ENCODE data around the gene OR1K1. TPM values are rescaled to one million over a fixed set of nuclear protein-coding genes. Genes with fewer than 3 reads are reported as not detected.

OR1K1 gene, protein sequence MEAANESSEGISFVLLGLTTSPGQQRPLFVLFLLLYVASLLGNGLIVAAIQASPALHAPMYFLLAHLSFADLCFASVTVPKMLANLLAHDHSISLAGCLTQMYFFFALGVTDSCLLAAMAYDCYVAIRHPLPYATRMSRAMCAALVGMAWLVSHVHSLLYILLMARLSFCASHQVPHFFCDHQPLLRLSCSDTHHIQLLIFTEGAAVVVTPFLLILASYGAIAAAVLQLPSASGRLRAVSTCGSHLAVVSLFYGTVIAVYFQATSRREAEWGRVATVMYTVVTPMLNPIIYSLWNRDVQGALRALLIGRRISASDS
- total RNA-seq (not detected in 2 replicates), polyA plus RNA-seq (not detected in 2 replicates), polyA minus RNA-seq (not detected in 2 replicates), Bru-seq, nascent RNA (not detected), BruChase-seq, experiment 1, labeled RNA remaining after a 6-hour chase (not detected), BruChase-seq, experiment 2, labeled RNA remaining after a 2-hour chase (not detected)
- polyA plus RNA-seq (2011; cell fraction: cytosol; rRNA removed): not detected in 2 replicates
- polyA plus RNA-seq (2011; cell fraction: nucleus; rRNA removed): not detected in 2 replicates
- not detected in 2 replicates for polyA plus RNA-seq (2012)
- not detected for polyA minus RNA-seq (2011; cell fraction: cytosol; rRNA and poly(A)+ RNA removed)
- not detected in 2 replicates for polyA minus RNA-seq (2011; cell fraction: nucleus; rRNA and poly(A)+ RNA removed)
- long read RNA-seq: 0 reads

DNA sequence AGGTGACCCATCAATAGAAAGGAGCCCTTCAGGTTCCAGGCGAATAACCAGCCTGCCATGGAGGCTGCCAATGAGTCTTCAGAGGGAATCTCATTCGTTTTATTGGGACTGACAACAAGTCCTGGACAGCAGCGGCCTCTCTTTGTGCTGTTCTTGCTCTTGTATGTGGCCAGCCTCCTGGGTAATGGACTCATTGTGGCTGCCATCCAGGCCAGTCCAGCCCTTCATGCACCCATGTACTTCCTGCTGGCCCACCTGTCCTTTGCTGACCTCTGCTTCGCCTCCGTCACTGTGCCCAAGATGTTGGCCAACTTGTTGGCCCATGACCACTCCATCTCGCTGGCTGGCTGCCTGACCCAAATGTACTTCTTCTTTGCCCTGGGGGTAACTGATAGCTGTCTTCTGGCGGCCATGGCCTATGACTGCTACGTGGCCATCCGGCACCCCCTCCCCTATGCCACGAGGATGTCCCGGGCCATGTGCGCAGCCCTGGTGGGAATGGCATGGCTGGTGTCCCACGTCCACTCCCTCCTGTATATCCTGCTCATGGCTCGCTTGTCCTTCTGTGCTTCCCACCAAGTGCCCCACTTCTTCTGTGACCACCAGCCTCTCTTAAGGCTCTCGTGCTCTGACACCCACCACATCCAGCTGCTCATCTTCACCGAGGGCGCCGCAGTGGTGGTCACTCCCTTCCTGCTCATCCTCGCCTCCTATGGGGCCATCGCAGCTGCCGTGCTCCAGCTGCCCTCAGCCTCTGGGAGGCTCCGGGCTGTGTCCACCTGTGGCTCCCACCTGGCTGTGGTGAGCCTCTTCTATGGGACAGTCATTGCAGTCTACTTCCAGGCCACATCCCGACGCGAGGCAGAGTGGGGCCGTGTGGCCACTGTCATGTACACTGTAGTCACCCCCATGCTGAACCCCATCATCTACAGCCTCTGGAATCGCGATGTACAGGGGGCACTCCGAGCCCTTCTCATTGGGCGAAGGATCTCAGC, at the start of gene OR1K1:
Gene OR1K1 (plus strand): TSS at position 58 of the 995 bp plus-strand sequence. CDS start 0 bp downstream, at position 58.
- dilution Hi-C loops (cut with MboI; ENCODE audit: extremely low pct_ligation_motif_present, low sequenced_read_pairs) (no loop called here), intact Hi-C loops (cut with micrococcal nuclease) (no loop called here)
- H4K20me1 ChIP-seq (replicated peaks; ENCODE audit: control insufficient read depth, extremely low read depth, insufficient read depth, low read length): no peaks in the 10 kb centered on the region
- H3K9ac ChIP-seq (replicated peaks; ENCODE audit: extremely low read depth, insufficient read depth, low read length): no peak within 1 kb of the TSS
- no peaks in the 10 kb centered on the region for H3K36me3 ChIP-seq (ENCODE audit: control insufficient read depth in 2 of 2, extremely low read depth in 1 of 2, insufficient read depth in 2 of 2, low read length in 2 of 2)
- TF ChIP-seq EZH2 (IDR thresholded peaks at IDR 0.05; ENCODE audit: borderline replicate concordance, low read depth, low read length, severe bottlenecking): no peak
- CTCF ChIA-PET: no interaction called here
- H3K9me3 ChIP-seq (replicated peaks; ENCODE audit: control insufficient read depth, insufficient read depth, low read length): no peaks in the 10 kb centered on the region
- POLR2A ChIA-PET: no interaction called here
- H2AFZ ChIP-seq (ENCODE audit: low read depth, low read length): no peak within 1 kb of the TSS
- DNase-seq (ENCODE audit: low read depth, low spot score) (no peak), FAIRE-seq (no peak)
- H3K79me2 ChIP-seq (ENCODE audit: control insufficient read depth, insufficient read depth, low read length): no peaks in the 10 kb centered on the region
- H3K27me3 ChIP-seq (ENCODE audit: control insufficient read depth in 2 of 2, insufficient read depth in 2 of 2, low read length in 2 of 2): no peaks in the 10 kb centered on the region
- H3K4me1 ChIP-seq (ENCODE audit: control insufficient read depth, extremely low read depth, insufficient read depth, low read length): no peaks in the 10 kb centered on the region
- H3K27ac ChIP-seq (ENCODE audit: insufficient read depth, low read depth, low read length): no peak within 1 kb of the TSS
- H3K9me1 ChIP-seq (replicated peaks; ENCODE audit: control insufficient read depth, extremely low read depth, insufficient read depth, low read length): no peaks in the 10 kb centered on the region
- BruUV-seq (replicated peaks): no TSS peak
- H3K4me3 ChIP-seq (replicated peaks in 1 of 3; ENCODE audit: insufficient read depth in 1 of 3, low read depth in 1 of 3, low read length in 3 of 3): no peak within 1 kb of the TSS
- H3K4me2 ChIP-seq (ENCODE audit: insufficient read depth, low read length): no peak within 1 kb of the TSS

DNA sequence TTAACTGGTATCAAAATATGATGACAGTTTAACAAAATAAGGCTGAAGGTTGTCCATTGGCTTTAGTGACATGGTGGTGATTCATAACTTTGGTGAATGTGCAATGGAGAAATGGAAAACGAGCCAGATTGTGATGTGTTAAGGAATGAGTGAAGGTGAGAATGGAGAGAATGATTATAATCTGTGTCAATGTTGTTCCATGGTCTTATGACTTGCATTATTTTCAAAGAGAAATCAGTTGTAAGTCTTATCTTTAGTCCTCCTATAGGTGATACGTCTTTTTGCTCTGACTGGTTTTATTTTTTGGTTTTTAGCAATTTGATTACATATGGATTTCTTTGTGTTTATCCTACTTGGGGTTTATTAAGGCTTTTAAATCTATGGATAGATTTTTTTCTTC, 45.1 kb upstream of the OR1K1 start:
- no peaks in the 10 kb centered on the region for H3K4me1 ChIP-seq (ENCODE audit: control insufficient read depth, extremely low read depth, insufficient read depth, low read length)
- no peak for TF ChIP-seq EZH2 (IDR thresholded peaks at IDR 0.05; ENCODE audit: borderline replicate concordance, low read depth, low read length, severe bottlenecking)
- TF ChIP-seq MYC (IDR thresholded peaks at IDR 0.05; ENCODE audit: low read depth, low read length): no peak
- no peak for TF ChIP-seq POLR2A (IDR thresholded peaks at IDR 0.05; ENCODE audit: low read depth, low read length)
- TF ChIP-seq, protein P1, sequence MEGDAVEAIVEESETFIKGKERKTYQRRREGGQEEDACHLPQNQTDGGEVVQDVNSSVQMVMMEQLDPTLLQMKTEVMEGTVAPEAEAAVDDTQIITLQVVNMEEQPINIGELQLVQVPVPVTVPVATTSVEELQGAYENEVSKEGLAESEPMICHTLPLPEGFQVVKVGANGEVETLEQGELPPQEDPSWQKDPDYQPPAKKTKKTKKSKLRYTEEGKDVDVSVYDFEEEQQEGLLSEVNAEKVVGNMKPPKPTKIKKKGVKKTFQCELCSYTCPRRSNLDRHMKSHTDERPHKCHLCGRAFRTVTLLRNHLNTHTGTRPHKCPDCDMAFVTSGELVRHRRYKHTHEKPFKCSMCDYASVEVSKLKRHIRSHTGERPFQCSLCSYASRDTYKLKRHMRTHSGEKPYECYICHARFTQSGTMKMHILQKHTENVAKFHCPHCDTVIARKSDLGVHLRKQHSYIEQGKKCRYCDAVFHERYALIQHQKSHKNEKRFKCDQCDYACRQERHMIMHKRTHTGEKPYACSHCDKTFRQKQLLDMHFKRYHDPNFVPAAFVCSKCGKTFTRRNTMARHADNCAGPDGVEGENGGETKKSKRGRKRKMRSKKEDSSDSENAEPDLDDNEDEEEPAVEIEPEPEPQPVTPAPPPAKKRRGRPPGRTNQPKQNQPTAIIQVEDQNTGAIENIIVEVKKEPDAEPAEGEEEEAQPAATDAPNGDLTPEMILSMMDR (IDR thresholded peaks at IDR 0.05; ENCODE audit: extremely low read depth in 1 of 2, insufficient read depth in 1 of 2, low read depth in 1 of 2, low read length in 2 of 2): no peak
- TF ChIP-seq JUN (IDR thresholded peaks at IDR 0.05; ENCODE audit: borderline replicate concordance, insufficient read depth, insufficient read length, low read depth): no peak
- no peak for TF ChIP-seq POLR2AphosphoS5 (IDR thresholded peaks at IDR 0.05; ENCODE audit: insufficient read depth, low read depth, low read length)
- no peak for TF ChIP-seq FOS (IDR thresholded peaks at IDR 0.05; ENCODE audit: borderline replicate concordance, insufficient read depth, low read length)
- TF ChIP-seq GATA2 (IDR thresholded peaks at IDR 0.05; ENCODE audit: insufficient read depth, insufficient read length, low read depth, low read length): no peak
- TF ChIP-seq, protein P2, sequence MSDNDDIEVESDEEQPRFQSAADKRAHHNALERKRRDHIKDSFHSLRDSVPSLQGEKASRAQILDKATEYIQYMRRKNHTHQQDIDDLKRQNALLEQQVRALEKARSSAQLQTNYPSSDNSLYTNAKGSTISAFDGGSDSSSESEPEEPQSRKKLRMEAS (IDR thresholded peaks at IDR 0.05; ENCODE audit: insufficient read depth, insufficient read length): no peak
- no peak overlapping the region for H3K9ac ChIP-seq (replicated peaks; ENCODE audit: extremely low read depth, insufficient read depth, low read length)
- no peaks in the 10 kb centered on the region for H3K27me3 ChIP-seq (ENCODE audit: control insufficient read depth in 2 of 2, insufficient read depth in 2 of 2, low read length in 2 of 2)
- H3K36me3 ChIP-seq (ENCODE audit: control insufficient read depth in 2 of 2, extremely low read depth in 1 of 2, insufficient read depth in 2 of 2, low read length in 2 of 2): no peaks in the 10 kb centered on the region
- H2AFZ ChIP-seq (ENCODE audit: low read depth, low read length): no peak overlapping the region
- intact Hi-C loops (cut with micrococcal nuclease): no loop called here
- no peaks in the 10 kb centered on the region for H3K9me3 ChIP-seq (replicated peaks; ENCODE audit: control insufficient read depth, insufficient read depth, low read length)
- DNase-seq (ENCODE audit: low read depth, low spot score) (no peak), FAIRE-seq (no peak)
- H3K4me2 ChIP-seq (ENCODE audit: insufficient read depth, low read length): no peak overlapping the region
- no peak overlapping the region for H3K4me3 ChIP-seq (replicated peaks in 1 of 3; ENCODE audit: insufficient read depth in 1 of 3, low read depth in 1 of 3, low read length in 3 of 3)
- no peaks in the 10 kb centered on the region for H3K79me2 ChIP-seq (ENCODE audit: control insufficient read depth, insufficient read depth, low read length)
- ChIA-PET POLR2A (no interaction called here), CTCF (no interaction called here)
- no peaks in the 10 kb centered on the region for H3K9me1 ChIP-seq (replicated peaks; ENCODE audit: control insufficient read depth, extremely low read depth, insufficient read depth, low read length)
- H4K20me1 ChIP-seq (replicated peaks; ENCODE audit: control insufficient read depth, extremely low read depth, insufficient read depth, low read length): no peaks in the 10 kb centered on the region
- BruUV-seq (replicated peaks): no TSS peak
- dilution Hi-C loops (cut with MboI; ENCODE audit: extremely low pct_ligation_motif_present, low sequenced_read_pairs): no loop called here
- H3K27ac ChIP-seq (ENCODE audit: insufficient read depth, low read depth, low read length): no peak overlapping the region

All from endothelial cell of umbilical vein (primary cell).